H9 (cell line): ENCODE measurements around the gene OXER1. TPM values are rescaled to one million over a fixed set of nuclear protein-coding genes. Genes with fewer than 3 reads are reported as not detected.

Source experiments
- DNase-seq: peaks from one replicate; pipeline ENCODE4 v3.0.0-alpha.2; 2017
- H2AFZ ChIP-seq: one replicate; pipeline ENCODE4 v1.6.1; 2013; ENCODE audit warnings: mild to moderate bottlenecking, low read length, control low read depth, moderate library complexity
- H2AK5ac ChIP-seq: 2 replicates; pipeline ENCODE4 v1.6.1; 2013; ENCODE audit warnings: low read length, control low read depth, mixed read lengths; ENCODE audit not compliant: insufficient read length
- H2BK120ac ChIP-seq: one replicate; pipeline ENCODE4 v1.6.1; 2013; ENCODE audit warnings: low read depth, mild to moderate bottlenecking, low read length, control low read depth, inconsistent platforms; ENCODE audit not compliant: poor library complexity, severe bottlenecking
- H2BK12ac ChIP-seq: 2 replicates; pipeline ENCODE4 v1.6.1; 2013; ENCODE audit warnings: low read length, control low read depth, mixed read lengths, low read depth; ENCODE audit not compliant: insufficient read length
- H2BK15ac ChIP-seq: 2 replicates; pipeline ENCODE4 v1.6.1; 2013; ENCODE audit warnings: low read depth, low read length, control low read depth
- H2BK20ac ChIP-seq: one replicate; pipeline ENCODE4 v1.6.1; 2013; ENCODE audit warnings: low read depth, mild to moderate bottlenecking, low read length, control low read depth, inconsistent platforms; ENCODE audit not compliant: poor library complexity, severe bottlenecking
- H2BK5ac ChIP-seq: 2 replicates; pipeline ENCODE4 v1.6.1; 2013; ENCODE audit warnings: low read length, control low read depth, mixed read lengths; ENCODE audit not compliant: insufficient read length
- H3K14ac ChIP-seq: 2 replicates; pipeline ENCODE4 v1.6.1; 2013; ENCODE audit warnings: low read length, control low read depth; ENCODE audit not compliant: insufficient read depth
- H3K18ac ChIP-seq: 2 replicates; pipeline ENCODE4 v1.6.1; 2013; ENCODE audit warnings: low read depth, mild to moderate bottlenecking, mixed read lengths, low read length, control low read depth; ENCODE audit not compliant: insufficient read length
- H3K23ac ChIP-seq: 2 replicates; pipeline ENCODE4 v1.6.1; 2013; ENCODE audit warnings: low read length, control low read depth, mixed read lengths, low read depth; ENCODE audit not compliant: insufficient read length
- H3K23me2 ChIP-seq: 2 replicates; pipeline ENCODE4 v1.6.1; 2013; ENCODE audit warnings: low read depth, mild to moderate bottlenecking, mixed read lengths, low read length, control low read depth; ENCODE audit not compliant: insufficient read length, poor library complexity, severe bottlenecking
- H3K27ac ChIP-seq: 2 replicates; pipeline ENCODE4 v1.5.1; 2013; ENCODE audit warnings: low read length, control low read depth, mixed read lengths, low read depth; ENCODE audit not compliant: insufficient read length
- H3K27me3 ChIP-seq: 2 replicates; pipeline ENCODE4 v1.6.1; 2013; ENCODE audit warnings: low read length, control low read depth, inconsistent platforms; ENCODE audit not compliant: insufficient read depth
- H3K4ac ChIP-seq: 2 replicates; pipeline ENCODE4 v1.6.1; 2013; ENCODE audit warnings: low read depth, mild to moderate bottlenecking, control low read depth, inconsistent platforms, low read length, moderate library complexity
- H3K4me1 ChIP-seq: 2 replicates; pipeline ENCODE4 v1.6.1; 2013; ENCODE audit warnings: low read length, control low read depth, inconsistent platforms; ENCODE audit not compliant: insufficient read depth
- H3K4me2 ChIP-seq: 2 replicates; pipeline ENCODE4 v1.6.1; 2013; ENCODE audit warnings: low read length, control low read depth, mixed read lengths; ENCODE audit not compliant: insufficient read length, insufficient read depth
- H3K56ac ChIP-seq: 2 replicates; pipeline ENCODE4 v1.6.1; 2013; ENCODE audit warnings: low read depth, mild to moderate bottlenecking, mixed read lengths, low read length, control low read depth; ENCODE audit not compliant: insufficient read length
- H3K79me1 ChIP-seq: 2 replicates; pipeline ENCODE4 v1.6.1; 2013; ENCODE audit warnings: low read depth, mild to moderate bottlenecking, moderate library complexity, low read length, control low read depth, inconsistent platforms; ENCODE audit not compliant: insufficient read depth, poor library complexity, severe bottlenecking
- H3K79me2 ChIP-seq: 2 replicates; pipeline ENCODE4 v1.6.1; 2013; ENCODE audit warnings: low read length, control low read depth, inconsistent platforms; ENCODE audit not compliant: insufficient read depth
- H3K9ac ChIP-seq: 2 replicates; pipeline ENCODE4 v1.6.1; 2013; ENCODE audit warnings: low read length, control low read depth, mixed read lengths; ENCODE audit not compliant: insufficient read length; ENCODE audit errors: extremely low read depth
- H3K9me3 ChIP-seq: one replicate; pipeline ENCODE4 v1.6.1; 2013; ENCODE audit warnings: low read depth, low read length, inconsistent platforms; ENCODE audit not compliant: control insufficient read depth
- H3T11ph ChIP-seq: one replicate; pipeline ENCODE4 v1.6.1; 2013; ENCODE audit warnings: mild to moderate bottlenecking, low read length, control low read depth, inconsistent platforms
- H4K20me1 ChIP-seq: one replicate; pipeline ENCODE4 v1.6.1; 2013; ENCODE audit not compliant: control insufficient read depth, insufficient read length, insufficient read depth
- H4K5ac ChIP-seq: 2 replicates; pipeline ENCODE4 v1.6.1; 2013; ENCODE audit warnings: low read depth, mild to moderate bottlenecking, mixed read lengths, low read length, control low read depth; ENCODE audit not compliant: insufficient read length
- H4K8ac ChIP-seq: replicated peaks from 2 replicates; pipeline ENCODE4 v1.6.1; 2013; ENCODE audit warnings: low read length, control low read depth, mixed read lengths, low read depth; ENCODE audit not compliant: insufficient read length
- H4K91ac ChIP-seq: 2 replicates; pipeline ENCODE4 v1.6.1; 2013; ENCODE audit warnings: low read depth, mild to moderate bottlenecking, moderate library complexity, mixed read lengths, low read length, control low read depth; ENCODE audit not compliant: insufficient read length
- H3K27ac Mint-ChIP-seq, 3 experiments: 2 replicates in 2 of 3; 3 replicates in 1 of 3; pipeline ENCODE4 v1.8.0; 2020 to 2021; ENCODE audit warnings: mixed read lengths in 3 of 3, mild to moderate bottlenecking in 1 of 3, moderate library complexity in 1 of 3
- H3K27me3 Mint-ChIP-seq: 2 replicates; pipeline ENCODE4 v1.8.0; 2021; ENCODE audit warnings: low read depth, mild to moderate bottlenecking, moderate library complexity, mixed read lengths
- H3K36me3 Mint-ChIP-seq, 3 experiments: 2 replicates in 2 of 3; 3 replicates in 1 of 3; pipeline ENCODE4 v1.8.0; 2020 to 2021; ENCODE audit warnings: low read depth in 3 of 3, mixed read lengths in 3 of 3; ENCODE audit not compliant: insufficient read depth in 1 of 3
- H3K4me1 Mint-ChIP-seq, 2 experiments: 2 replicates each; pipeline ENCODE4 v1.8.0; 2020; ENCODE audit warnings: mixed read lengths in 2 of 2
- H3K4me3 Mint-ChIP-seq, 2 experiments: 2 replicates in 1 of 2; 3 replicates in 1 of 2; pipeline ENCODE4 v1.8.0; 2020 to 2021; ENCODE audit warnings: mild to moderate bottlenecking in 2 of 2, mixed read lengths in 2 of 2, moderate library complexity in 1 of 2
- H3K9me3 Mint-ChIP-seq, 2 experiments: 2 replicates in 1 of 2; 3 replicates in 1 of 2; pipeline ENCODE4 v1.8.0; 2020; ENCODE audit warnings: mild to moderate bottlenecking in 2 of 2, mixed read lengths in 2 of 2, moderate library complexity in 1 of 2
- CTCF ChIP-seq: fragments of 200-600 bp; sonication (generic); conservative IDR thresholded peaks from 3 replicates; pipeline ENCODE4 v1.8.0; 2021; ENCODE audit warnings: antibody characterized with exemption, mild to moderate bottlenecking
- whole genome bisulfite sequencing: extraction: QIAGEN DNeasy Blood & Tissue Kit; methylation state at CpG from one replicate; pipeline ENCODE4 v1.1.7; 2013; ENCODE audit warnings: missing lambda C conversion rate, low lambda C conversion rate, mixed read lengths; ENCODE audit not compliant: insufficient read length; ENCODE audit errors: extremely low coverage; 5-methylcytosine and 5-hydroxymethylcytosine counted together
- total RNA-seq: library from RNA; stranded (reverse); gene quantifications from 2 replicates; pipeline ENCODE4 v1.2.1, GENCODE V29; 2021

OXER1 gene
- total RNA-seq, 1 experiment from 2014 or later, result 1.6 TPM

GRCh38 chr2:42797281-42797680, 33.3 kb upstream of the OXER1 start:
- no peak overlapping the region for H4K5ac ChIP-seq
- no peaks in the 10 kb centered on the region for H3K9me3 ChIP-seq
- no peaks in the 10 kb centered on the region for H4K20me1 ChIP-seq

More at GRCh38 chr2:42797281-42797680, 33.3 kb upstream of the OXER1 start:
- H2AFZ ChIP-seq, result no peak overlapping the region
- H3K79me2 ChIP-seq, result no peaks in the 10 kb centered on the region
- Mint-ChIP-seq H3K36me3 (peaks cover 0 to 4% (median 0%) of the 10 kb centered on the region in 3 experiments; a peak in 3 of 7 replicates), H3K4me3 (no peak overlapping the region), H3K4me1 (peaks cover 27 to 29% of the 10 kb centered on the region in 2 experiments), H3K9me3 (peaks cover 0 to 4% of the 10 kb centered on the region in 2 experiments; a peak in 1 of 5 replicates), H3K27ac (no peak overlapping the region), H3K27me3 (peaks cover 14% of the 10 kb centered on the region)
- TF ChIP-seq CTCF, result no peak
- H3K23ac ChIP-seq, result no peak overlapping the region
- H3K18ac ChIP-seq, result no peak overlapping the region
- no peak overlapping the region for H2AK5ac ChIP-seq
- H3K56ac ChIP-seq, result no peak overlapping the region
- H4K91ac ChIP-seq, result no peak overlapping the region
- H3K14ac ChIP-seq, result no peak overlapping the region
- H3K4me2 ChIP-seq, result no peak overlapping the region
- no peaks in the 10 kb centered on the region for H3K27me3 ChIP-seq
- no peak overlapping the region for H4K8ac ChIP-seq
- no peak overlapping the region for H2BK5ac ChIP-seq
- no peaks in the 10 kb centered on the region for H3K4me1 ChIP-seq
- H3K4ac ChIP-seq, result no peak overlapping the region
- no peak for DNase-seq
- H3K27ac ChIP-seq, result no peak overlapping the region
- no CpG with 5 or more reads among the region's 6 CpGs for WGBS
- no peak overlapping the region for H3T11ph ChIP-seq
- H2BK120ac ChIP-seq, result no peak overlapping the region
- no peak overlapping the region for H2BK20ac ChIP-seq
- H3K9ac ChIP-seq, result no peak overlapping the region
- no peak overlapping the region for H2BK12ac ChIP-seq
- H3K23me2 ChIP-seq, result peaks cover 9% of the 10 kb centered on the region
- H2BK15ac ChIP-seq, result no peak overlapping the region
- H3K79me1 ChIP-seq, result no peaks in the 10 kb centered on the region
